HepG2 (cell line): ENCODE results near the gene RHCE. TPM values are rescaled to one million over a fixed set of nuclear protein-coding genes. Genes with fewer than 3 reads are reported as not detected.
A peak's percentile ranks its signal among the peaks of the same experiment; 100 is the strongest.

Experiments used
- ATAC-seq: fragments of 200-7000 bp; cut with Tn5 transposase; 3 replicates; pipeline ENCODE4 v1.9.1; 2020; ENCODE audit warnings: mild to moderate bottlenecking, moderate library complexity
- BruUV-seq: library from RNA; stranded (reverse); fragments of 400-500 nt; replicated peaks from 2 replicates; lab custom pipeline; 2021; lab: Mats Ljungman, UMichigan
- CTCF ChIA-PET: fragments of 300-600 bp; formaldehyde crosslinking; extraction: SDS; loops from one replicate; lab custom pipeline; 2021; ENCODE audit warnings: low total read pairs, inconsistent platforms, low intra/inter-chr PET ratio; lab: Yijun Ruan, JAX
- POLR2A ChIA-PET: fragments of 350-600 bp; sonication (Branson Sonifier 250); formaldehyde crosslinking; loops from one replicate; lab custom pipeline; 2020; ENCODE audit warnings: antibody characterized with exemption, inconsistent platforms; lab: Yijun Ruan, JAX
- DNase-seq: peaks from one replicate; pipeline ENCODE4 v3.0.0-alpha.2; 2015; ENCODE audit warnings: low spot score
- FAIRE-seq: peaks from 3 replicates; lab custom pipeline; 2011; peaks lifted over from hg19 to GRCh38; lab: Jason Lieb, UNC
- H2AFZ ChIP-seq: one replicate; pipeline ENCODE4 v1.6.1; 2011; ENCODE audit warnings: low read length, inconsistent platforms
- H3K27ac ChIP-seq: fragments of 300-600 bp; 3 replicates; pipeline ENCODE4 v1.8.0; 2011; ENCODE audit warnings: mixed run types, mild to moderate bottlenecking, mixed read lengths, low read length, inconsistent platforms; ENCODE audit not compliant: insufficient read depth; ENCODE audit errors: extremely low read length
- H3K27me3 ChIP-seq, 2 experiments: fragments of 200-600 bp in 1 of 2; 2 replicates in 1 of 2; 3 replicates in 1 of 2; pipeline versions ENCODE4 v1.6.0 to v1.8.0; 2011; ENCODE audit warnings: low read length in 2 of 2, mild to moderate bottlenecking in 2 of 2, moderate library complexity in 2 of 2, inconsistent platforms in 1 of 2; ENCODE audit not compliant: insufficient read depth in 2 of 2, control insufficient read depth in 1 of 2
- H3K36me3 ChIP-seq, 2 experiments: fragments of 200-600 bp in 1 of 2; replicated peaks in 1 of 2; 2 replicates in 1 of 2; 3 replicates in 1 of 2; pipeline versions ENCODE4 v1.5.1 to v1.8.0; 2011; ENCODE audit warnings: low read length in 2 of 2, inconsistent platforms in 1 of 2; ENCODE audit not compliant: insufficient read depth in 2 of 2, control insufficient read depth in 1 of 2
- H3K4me1 ChIP-seq: 2 replicates; pipeline ENCODE4 v1.5.1; 2012; ENCODE audit warnings: low read length, inconsistent platforms; ENCODE audit not compliant: insufficient read depth
- H3K4me2 ChIP-seq: 2 replicates; pipeline ENCODE4 v1.6.0; 2011; ENCODE audit warnings: low read depth, low read length, inconsistent platforms
- H3K4me3 ChIP-seq, 3 experiments: fragments of 200-600 bp in 1 of 3; sonication (generic), shearing (Covaris generic) in 1 of 3; replicated peaks in 1 of 3; 2 replicates each; pipeline ENCODE4 v1.5.1; 2011 to 2016; ENCODE audit warnings: low read length in 3 of 3, inconsistent platforms in 2 of 3, low read depth in 2 of 3, mild to moderate bottlenecking in 2 of 3, control low read depth in 1 of 3, mixed read lengths in 1 of 3; ENCODE audit not compliant: insufficient read depth in 1 of 3
- H3K79me2 ChIP-seq: one replicate; pipeline ENCODE4 v1.6.1; 2011; ENCODE audit warnings: low read length, inconsistent platforms; ENCODE audit not compliant: insufficient read depth
- H3K9ac ChIP-seq: 2 replicates; pipeline ENCODE4 v1.6.0; 2011; ENCODE audit warnings: mild to moderate bottlenecking, low read depth, low read length, inconsistent platforms; ENCODE audit not compliant: insufficient read depth
- H3K9me3 ChIP-seq: 2 replicates; pipeline ENCODE4 v1.5.1; 2012; ENCODE audit warnings: mild to moderate bottlenecking, low read length
- H4K20me1 ChIP-seq: 2 replicates; pipeline ENCODE4 v1.6.0; 2011; ENCODE audit warnings: inconsistent platforms, mild to moderate bottlenecking, low read length, moderate library complexity; ENCODE audit not compliant: insufficient read depth
- CHCHD3 ChIP-seq: sonication (generic); formaldehyde crosslinking; IDR thresholded peaks from 2 replicates; pipeline ENCODE4 v1.8.0; 2022; ENCODE audit warnings: mild to moderate bottlenecking, missing genetic modification reagents, moderate library complexity
- FOXA3 ChIP-seq: IDR thresholded peaks from 2 replicates; pipeline ENCODE4 v1.6.1; 2016; ENCODE audit warnings: missing genetic modification reagents, missing compliant biosample characterization
- MIER3 ChIP-seq: IDR thresholded peaks from 2 replicates; pipeline ENCODE4 v1.6.1; 2016; ENCODE audit warnings: missing compliant biosample characterization, borderline replicate concordance
- MTF1 ChIP-seq: sonication (generic); formaldehyde crosslinking; IDR thresholded peaks from 2 replicates; pipeline ENCODE4 v1.5.0; 2020; ENCODE audit warnings: missing genetic modification reagents
- NAIF1 ChIP-seq: sonication (generic); formaldehyde crosslinking; IDR thresholded peaks from 2 replicates; pipeline ENCODE4 v1.5.0; 2020; ENCODE audit warnings: mild to moderate bottlenecking, missing genetic modification reagents, borderline replicate concordance
- NFYB ChIP-seq: sonication (generic); formaldehyde crosslinking; IDR thresholded peaks from 2 replicates; pipeline ENCODE4 v1.4.0; 2020; ENCODE audit warnings: missing genetic modification reagents
- POLR2A ChIP-seq, 2 experiments: IDR thresholded peaks; 2 replicates each; pipeline ENCODE4 v1.6.1; 2011; ENCODE audit warnings: low read depth in 2 of 2, low read length in 2 of 2, mild to moderate bottlenecking in 1 of 2, moderate library complexity in 1 of 2; ENCODE audit not compliant: insufficient read depth in 1 of 2
- REST ChIP-seq, 2 experiments: IDR thresholded peaks; 2 replicates each; pipeline ENCODE4 v1.6.1; 2011 to 2012; ENCODE audit warnings: low read length in 2 of 2, borderline replicate concordance in 1 of 2, low read depth in 1 of 2, mild to moderate bottlenecking in 1 of 2, moderate library complexity in 1 of 2
- SIX4 ChIP-seq: sonication (generic); formaldehyde crosslinking; IDR thresholded peaks from 2 replicates; pipeline ENCODE4 v1.4.0; 2020; ENCODE audit warnings: missing genetic modification reagents
- SKI ChIP-seq: fragments of 450-650 bp; IDR thresholded peaks from one replicate; pipeline ENCODE4 v1.6.1; 2018; ENCODE audit warnings: mild to moderate bottlenecking; ENCODE audit not compliant: partially characterized antibody
- ZNF12 ChIP-seq: sonication (generic); formaldehyde crosslinking; IDR thresholded peaks from 2 replicates; pipeline ENCODE4 v1.5.0; 2020; ENCODE audit warnings: missing genetic modification reagents
- ZNF230 ChIP-seq: sonication (generic); formaldehyde crosslinking; IDR thresholded peaks from 2 replicates; pipeline ENCODE4 v1.4.0; 2020; ENCODE audit warnings: mild to moderate bottlenecking, missing genetic modification reagents
- ZNF777 ChIP-seq: sonication (generic); formaldehyde crosslinking; IDR thresholded peaks from 2 replicates; pipeline ENCODE4 v1.4.0; 2020; ENCODE audit warnings: missing genetic modification reagents
- ZNF782 ChIP-seq: sonication (generic); formaldehyde crosslinking; IDR thresholded peaks from 2 replicates; pipeline ENCODE4 v1.4.0; 2020; ENCODE audit warnings: missing genetic modification reagents, mild to moderate bottlenecking, borderline replicate concordance
- WGBS: methylation state at CpG from one replicate; pipeline ENCODE4 v1.1.6; 2017; ENCODE audit warnings: low lambda C conversion rate; 5-methylcytosine and 5-hydroxymethylcytosine counted together
- in situ Hi-C: cut with HindIII; loops from 2 replicates; pipeline ENCODE4 v1.10.0; 2017; ENCODE audit warnings: low pct_unique_long_range_greater_than_20kb; ENCODE audit not compliant: extremely low pct_ligation_motif_present
- intact Hi-C: fragments of 100-400 bp; cut with micrococcal nuclease; formaldehyde crosslinking; loops from one replicate; pipeline ENCODE4 v1.10.0; 2022; ENCODE audit not compliant: unreplicated experiment
- polyA plus RNA-seq, 8 experiments: library from polyadenylated mRNA; depleted of rRNA in 3 of 8; stranded (reverse) in 7 of 8; unstranded in 1 of 8; fragments of >200 nt; fragmentation: Illumina TruSeq in 4 of 8; extraction: Trizol in 4 of 8; gene quantifications; 2 replicates each; pipeline versions ENCODE4 v1.2.1 to v1.2.3, GENCODE V29; 2011 to 2016; ENCODE audit warnings: low read depth in 4 of 8, missing spikeins in 1 of 8, mixed read lengths in 1 of 8; ENCODE audit not compliant: insufficient read depth in 1 of 8
- total RNA-seq, 5 experiments: library from RNA; depleted of rRNA; stranded (reverse); fragments of >200 nt; fragmentation: Illumina TruSeq; extraction: Trizol; gene quantifications; 2 replicates each; pipeline ENCODE4 v1.2.3, GENCODE V29; 2016; ENCODE audit warnings: low read depth in 1 of 5
- TF ChIP-seq, protein P1 (sequence below): sonication (generic); formaldehyde crosslinking; IDR thresholded peaks from 2 replicates; pipeline ENCODE4 v1.5.0; 2020; ENCODE audit warnings: mild to moderate bottlenecking, low read depth, missing genetic modification reagents, borderline replicate concordance
- TF ChIP-seq, protein P2 (sequence below): sonication (generic); formaldehyde crosslinking; IDR thresholded peaks from 2 replicates; pipeline ENCODE4 v1.4.0; 2020; ENCODE audit warnings: missing genetic modification reagents, borderline replicate concordance

The RHCE gene
- total and polyA plus RNA-seq, 2 of the 13 experiments (the other 11 are each of a cell fraction or from before 2014, with no cell fraction given), result 0.30 TPM; not detected in 1

GRCh38 chr1:25431955-25432719, 11.5 kb upstream of the RHCE start (continued):
- TF ChIP-seq REST (IDR thresholded peaks at IDR 0.05; ENCODE audit: borderline replicate concordance in 1 of 2, low read depth in 1 of 2, low read length in 2 of 2) (no peak), FOXA3 (CRISPR knock-in tag) (peak; percentile 51; the same call in 1 of the 2 replicates), ZNF12 (CRISPR knock-in tag) (no peak)
- TF ChIP-seq, protein P1, sequence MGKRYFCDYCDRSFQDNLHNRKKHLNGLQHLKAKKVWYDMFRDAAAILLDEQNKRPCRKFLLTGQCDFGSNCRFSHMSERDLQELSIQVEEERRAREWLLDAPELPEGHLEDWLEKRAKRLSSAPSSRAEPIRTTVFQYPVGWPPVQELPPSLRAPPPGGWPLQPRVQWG, result no peak
- TF ChIP-seq, all 625 proteins: peak for 8

GRCh38 chr1:25430967-25431881, 10.6 kb upstream of the RHCE start:
- Histone ChIP-seq H3K36me3 (no peaks in the 10 kb centered on the region), H2AFZ (no peak overlapping the region), H3K4me2 (peak overlapping the region; percentile 87), H3K4me1 (peaks cover 59% of the 10 kb centered on the region), H3K9me3 (no peaks in the 10 kb centered on the region), H3K27ac (peak overlapping the region; percentile 75), H3K27me3 (no peaks in the 10 kb centered on the region; a peak in 1 of 5 replicates), H3K4me3 (peak overlapping the region; percentile 85 to 93 (median 90)), H3K79me2 (peaks cover 46% of the 10 kb centered on the region), H3K9ac (peak overlapping the region; percentile 83), H4K20me1 (peaks cover 19% of the 10 kb centered on the region)
- ChIA-PET POLR2A (interaction anchor here (0.7 to 1.1 kb wide), 3 partner anchors 27 to 198 kb away, joined by 3 to 7 read pairs (median 3); partner anchors contain the start of gene SYF2), CTCF (no interaction called here)
- intact Hi-C loops (no loop called here), in situ Hi-C loops (no loop called here)
- DNase-seq (no peak), FAIRE-seq (no peak), ATAC-seq (peak; percentile 26)
- WGBS, result 0% methylated on average over 6 of the region's 89 CpGs
- BruUV-seq, result no TSS peak
- no peak for TF ChIP-seq MTF1
- TF ChIP-seq, protein P2, sequence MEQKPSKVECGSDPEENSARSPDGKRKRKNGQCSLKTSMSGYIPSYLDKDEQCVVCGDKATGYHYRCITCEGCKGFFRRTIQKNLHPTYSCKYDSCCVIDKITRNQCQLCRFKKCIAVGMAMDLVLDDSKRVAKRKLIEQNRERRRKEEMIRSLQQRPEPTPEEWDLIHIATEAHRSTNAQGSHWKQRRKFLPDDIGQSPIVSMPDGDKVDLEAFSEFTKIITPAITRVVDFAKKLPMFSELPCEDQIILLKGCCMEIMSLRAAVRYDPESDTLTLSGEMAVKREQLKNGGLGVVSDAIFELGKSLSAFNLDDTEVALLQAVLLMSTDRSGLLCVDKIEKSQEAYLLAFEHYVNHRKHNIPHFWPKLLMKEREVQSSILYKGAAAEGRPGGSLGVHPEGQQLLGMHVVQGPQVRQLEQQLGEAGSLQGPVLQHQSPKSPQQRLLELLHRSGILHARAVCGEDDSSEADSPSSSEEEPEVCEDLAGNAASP (CRISPR knock-in tag), result no peak
- peak; percentile 47; the same call in 1 of the 2 replicates for TF ChIP-seq ZNF777
- TF ChIP-seq MIER3 (CRISPR knock-in tag), result no peak
- no peak for TF ChIP-seq POLR2A (IDR thresholded peaks at IDR 0.05; ENCODE audit: insufficient read depth in 1 of 2, low read depth in 2 of 2, low read length in 2 of 2)
- TF ChIP-seq NFYB, result no peak
- no peak for TF ChIP-seq NAIF1 (CRISPR knock-in tag)
- TF ChIP-seq ZNF230 (CRISPR knock-in tag), result no peak
- TF ChIP-seq SKI, result peak; percentile 4
- TF ChIP-seq ZNF782 (CRISPR knock-in tag), result no peak
- TF ChIP-seq CHCHD3, result no peak
- no peak for TF ChIP-seq SIX4 (CRISPR knock-in tag)
